Measurements from ENCODE around the gene LDLRAP1.

DNA sequence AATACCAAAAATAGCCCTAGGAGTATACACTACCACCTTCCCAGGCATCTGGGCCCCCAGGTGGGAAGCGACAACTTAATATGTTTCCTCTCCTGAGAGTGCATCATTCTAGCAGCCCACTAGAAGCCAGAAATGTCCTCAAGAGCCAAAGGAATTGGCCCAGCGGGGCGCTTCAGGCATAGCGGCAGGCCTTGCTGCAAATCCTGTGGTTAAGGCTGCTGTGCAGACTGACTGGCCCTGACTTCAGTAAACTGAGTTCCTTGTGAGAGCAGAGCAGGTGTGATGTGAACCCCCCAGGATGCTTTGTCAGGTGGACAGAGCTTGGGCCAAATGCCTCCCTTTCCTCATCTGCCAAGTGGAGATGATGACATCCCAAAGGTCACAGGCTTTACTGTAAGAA, 29.7 kb upstream of the LDLRAP1 start:
- no peak for TF ChIP-seq CTCF (IDR thresholded peaks at IDR 0.05)
- no peak for TF ChIP-seq POLR2AphosphoS5 (IDR thresholded peaks at IDR 0.05)
- no peak for TF ChIP-seq POLR2A (IDR thresholded peaks at IDR 0.05)
- no peak for TF ChIP-seq EP300 (IDR thresholded peaks at IDR 0.05)
